Aorta (tissue), 5 donors: ENCODE measurements around the gene SLIT3. TPM values are rescaled to one million over a fixed set of nuclear protein-coding genes. Genes with fewer than 3 reads are reported as not detected.

Experiments
- ATAC-seq: fragments of 200-7000 bp; cut with Tn5 transposase; one replicate; pipeline ENCODE4 v1.9.1; 2022; ENCODE audit warnings: moderate library complexity; ENCODE audit not compliant: low FRiP score
- DNase-seq, 2 donors: peaks; one replicate each; pipeline ENCODE4 v3.0.0-alpha.2; 2020
- H3K27ac ChIP-seq, 2 donors: one replicate each; pipeline ENCODE4 v1.5.1; 2013; ENCODE audit warnings: low read length in 2 of 2, mild to moderate bottlenecking in 2 of 2, moderate library complexity in 2 of 2, control low read depth in 1 of 2, inconsistent platforms in 1 of 2, low read depth in 1 of 2
- H3K27me3 ChIP-seq, 2 donors: one replicate each; pipeline ENCODE4 v1.6.1; 2013; ENCODE audit warnings: control low read depth in 1 of 2, low read length in 1 of 2, mild to moderate bottlenecking in 1 of 2, moderate library complexity in 1 of 2; ENCODE audit not compliant: insufficient read depth in 2 of 2, control insufficient read depth in 1 of 2
- H3K36me3 ChIP-seq, 2 donors: one replicate each; pipeline ENCODE4 v1.6.1; 2013; ENCODE audit warnings: control low read depth in 1 of 2, low read length in 1 of 2, mild to moderate bottlenecking in 1 of 2; ENCODE audit not compliant: insufficient read depth in 2 of 2, control insufficient read depth in 1 of 2
- H3K4me1 ChIP-seq, 2 donors: one replicate each; pipeline ENCODE4 v1.6.1; 2013; ENCODE audit warnings: low read length in 2 of 2, control low read depth in 1 of 2, mild to moderate bottlenecking in 1 of 2, moderate library complexity in 1 of 2; ENCODE audit not compliant: insufficient read depth in 2 of 2, control insufficient read depth in 1 of 2
- H3K4me3 ChIP-seq, 2 donors: one replicate each; pipeline ENCODE4 v1.5.1; 2013; ENCODE audit warnings: low read length in 2 of 2, control low read depth in 1 of 2, mild to moderate bottlenecking in 1 of 2
- H3K9me3 ChIP-seq: one replicate; pipeline ENCODE4 v1.6.1; 2013; ENCODE audit warnings: mild to moderate bottlenecking, low read length; ENCODE audit not compliant: control insufficient read depth
- WGBS, 2 donors: extraction: QIAGEN DNeasy Blood & Tissue Kit; methylation state at CpG; one replicate each; pipeline ENCODE4 v1.1.7; 2013; 5-methylcytosine and 5-hydroxymethylcytosine counted together
- intact Hi-C, 2 donors: fragments of 100-400 bp; cut with DNase I; formaldehyde crosslinking; loops; one replicate each; pipeline versions ENCODE4 v1.14.2 to v1.15.0; 2022
- polyA plus RNA-seq, 2 donors: library from polyadenylated mRNA; stranded (reverse); fragments of 200-250 nt; gene quantifications; one replicate each; pipeline ENCODE4 v1.2.3, GENCODE V29; 2013
- total RNA-seq, 2 donors: library from RNA; stranded (reverse); fragmentation: NEBNext Ultra II Directional; extraction: Animal tissue kit (Norgen Biotek cat#: 25700); gene quantifications; one replicate each; pipeline ENCODE4 v1.2.1, GENCODE V29; 2021
- donor health status: healthy with polysubstance abuse.
- donor health status: Bipolar disorder and iron deficiency.
- donor health status: DM: no; HTN: no; CAD: no.
- donor health status: DM: no; HTN: no; CAD: no.
- donor health status: DM: yes; HTN: yes; CAD: no.

The SLIT3 gene
- total and polyA plus RNA-seq, 4 donors: 8.6 to 108 (median 77.0) TPM

DNA sequence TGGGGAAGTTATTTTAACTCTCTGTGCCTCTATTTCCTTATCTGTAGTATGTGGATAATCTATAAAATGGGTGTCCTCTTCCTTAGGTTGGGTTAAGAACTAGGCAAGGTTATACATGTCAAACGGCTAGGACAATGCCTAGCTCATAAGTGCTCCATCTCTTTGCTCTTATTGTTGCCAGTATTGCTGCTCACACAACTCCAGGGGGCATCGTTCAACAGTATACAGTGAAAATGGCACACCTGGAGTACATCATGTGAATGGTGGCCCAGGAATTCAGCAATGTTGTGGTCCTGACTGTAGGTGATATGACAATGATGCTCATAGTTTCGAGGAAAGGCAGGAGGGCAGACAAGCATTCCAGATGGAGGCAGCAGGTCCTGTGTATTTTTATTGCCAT lies 30.1 kb downstream of the SLIT3 start:
- H3K4me3 ChIP-seq: no peak overlapping the region
- intact Hi-C loops: no loop called here
- no peak for ATAC-seq
- H3K27me3 ChIP-seq: no peaks in the 10 kb centered on the region
- DNase-seq: no peak
- no peak overlapping the region for H3K27ac ChIP-seq
- H3K9me3 ChIP-seq: no peaks in the 10 kb centered on the region
- H3K4me1 ChIP-seq: no peaks in the 10 kb centered on the region
- H3K36me3 ChIP-seq: no peaks in the 10 kb centered on the region
- WGBS, 2 donors: 86 to 92% methylated on average over 3 of the region's 3 CpGs

DNA sequence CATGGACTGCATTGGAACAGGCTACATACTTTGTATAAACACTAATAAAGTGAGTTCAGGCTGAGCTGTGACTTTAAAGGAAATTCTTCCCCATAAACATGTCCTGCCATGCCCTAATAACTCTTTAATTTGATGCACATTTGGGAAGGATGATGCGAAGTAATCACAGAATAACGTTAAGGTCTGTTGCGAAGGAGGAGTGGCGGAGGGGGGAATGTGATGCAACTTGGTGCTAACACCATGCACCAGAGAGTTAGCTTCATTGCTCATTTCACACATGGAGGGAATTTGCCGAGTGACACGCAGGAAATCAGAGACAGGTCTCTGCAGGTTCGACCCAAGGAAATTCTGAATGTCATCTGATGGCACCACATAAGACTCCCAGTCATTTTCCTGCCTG lies 32.9 kb downstream of the SLIT3 start:
- ATAC-seq (no peak), DNase-seq (no peak)
- Histone ChIP-seq H3K4me1 (peaks cover 0 to 2% of the 10 kb centered on the region in 2 donors), H3K9me3 (no peaks in the 10 kb centered on the region), H3K4me3 (no peak overlapping the region), H3K36me3 (no peaks in the 10 kb centered on the region), H3K27ac (no peak overlapping the region), H3K27me3 (no peaks in the 10 kb centered on the region)
- intact Hi-C loops: no loop called here
- 83% methylated on average over 7 of the region's 7 CpGs for WGBS, 2 donors

DNA sequence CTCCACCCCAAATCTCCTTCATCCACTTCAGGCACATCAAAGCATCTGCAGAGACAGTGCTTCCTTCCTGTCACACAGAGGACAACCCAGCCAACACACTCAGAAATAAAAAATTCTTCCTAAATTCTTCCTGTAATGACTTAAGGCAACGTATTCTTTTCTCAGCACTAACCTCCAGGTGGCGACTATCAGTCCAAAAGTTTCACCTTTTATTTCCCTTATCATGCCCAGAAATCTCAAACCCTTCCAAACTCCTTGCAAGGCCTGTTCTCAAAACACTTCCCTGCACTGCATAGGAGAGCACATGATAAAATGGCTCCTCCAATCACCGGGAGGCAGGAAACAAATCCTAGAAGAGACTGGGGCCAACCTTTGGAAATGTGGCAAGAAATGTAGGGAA lies 35.1 kb downstream of the SLIT3 start:
- DNase-seq (no peak), ATAC-seq (no peak)
- Histone ChIP-seq H3K27me3 (no peaks in the 10 kb centered on the region), H3K36me3 (no peaks in the 10 kb centered on the region), H3K27ac (no peak overlapping the region), H3K4me3 (no peak overlapping the region), H3K4me1 (peaks cover 2 to 3% of the 10 kb centered on the region in 2 donors), H3K9me3 (no peaks in the 10 kb centered on the region)
- WGBS, 2 donors: 88% methylated on average over 3 of the region's 3 CpGs
- intact Hi-C loops: no loop called here

- no peak overlapping the region for H3K4me3 ChIP-seq
- H3K36me3 ChIP-seq: no peaks in the 10 kb centered on the region
- no peaks in the 10 kb centered on the region for H3K9me3 ChIP-seq
- H3K27me3 ChIP-seq: no peaks in the 10 kb centered on the region
- ATAC-seq: no peak
- DNase-seq: no peak
- H3K27ac ChIP-seq: no peak overlapping the region
- intact Hi-C loops: no loop called here
- 75 to 76% methylated on average over 7 of the region's 7 CpGs for WGBS, 2 donors
- peaks cover 2 to 5% of the 10 kb centered on the region in 2 donors for H3K4me1 ChIP-seq
Measured at GRCh38 chr5:169263591-169263990, 37.3 kb downstream of the SLIT3 start.

GRCh38 chr5:169260896-169261569 lies 39.9 kb downstream of the SLIT3 start:
- no peak overlapping the region for H3K4me3 ChIP-seq
- H3K4me1 ChIP-seq: peaks cover 2 to 5% of the 10 kb centered on the region in 2 donors
- ATAC-seq: no peak
- 31 to 34% methylated on average over 3 of the region's 3 CpGs for WGBS, 2 donors
- no peaks in the 10 kb centered on the region for H3K36me3 ChIP-seq
- no peak overlapping the region for H3K27ac ChIP-seq
- no peaks in the 10 kb centered on the region for H3K9me3 ChIP-seq
- intact Hi-C loops: no loop called here
- no peak for DNase-seq
- no peaks in the 10 kb centered on the region for H3K27me3 ChIP-seq

GRCh38 chr5:169258372-169259000 lies 42.5 kb downstream of the SLIT3 start:
- no peak for ATAC-seq
- Histone ChIP-seq H3K36me3 (peaks cover 0 to 2% of the 10 kb centered on the region in 2 donors), H3K9me3 (no peaks in the 10 kb centered on the region), H3K4me1 (peaks cover 2 to 5% of the 10 kb centered on the region in 2 donors), H3K27me3 (no peaks in the 10 kb centered on the region), H3K27ac (no peak overlapping the region), H3K4me3 (no peak overlapping the region)
- intact Hi-C loops: no loop called here
- 64 to 73% methylated on average over 1 of the region's 1 CpG for WGBS, 2 donors
- DNase-seq: no peak

DNA sequence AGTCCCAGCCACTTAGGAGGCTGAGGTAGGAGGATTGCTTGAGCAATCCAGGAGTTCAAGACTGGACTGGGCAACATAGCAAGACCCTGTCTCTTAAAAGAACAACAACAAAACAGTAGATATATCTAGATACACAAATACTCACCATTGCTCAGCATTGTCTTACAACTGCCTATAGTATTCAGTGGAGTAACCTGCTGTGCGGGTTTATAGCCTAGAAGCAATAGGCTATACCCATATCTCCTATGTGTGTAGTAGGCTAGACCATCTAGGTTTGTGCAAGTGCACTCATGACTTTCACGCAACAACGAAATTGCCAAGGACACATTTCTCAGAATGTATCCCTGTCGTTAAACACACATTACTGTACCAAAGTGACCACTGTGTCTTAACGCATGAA lies 44.7 kb downstream of the SLIT3 start:
- DNase-seq (no peak), ATAC-seq (no peak)
- H3K27me3 ChIP-seq: no peaks in the 10 kb centered on the region
- H3K4me1 ChIP-seq: peaks cover 0 to 5% of the 10 kb centered on the region in 2 donors
- H3K9me3 ChIP-seq: no peaks in the 10 kb centered on the region
- no peak overlapping the region for H3K27ac ChIP-seq
- peaks cover 0 to 2% of the 10 kb centered on the region in 2 donors for H3K36me3 ChIP-seq
- WGBS, 2 donors: 97 to 99% methylated on average over 5 of the region's 5 CpGs
- no peak overlapping the region for H3K4me3 ChIP-seq
- intact Hi-C loops: no loop called here

GRCh38 chr5:169253071-169253470 lies 47.9 kb downstream of the SLIT3 start:
- H3K4me3 ChIP-seq: no peak overlapping the region
- ATAC-seq: no peak
- no peak overlapping the region for H3K27ac ChIP-seq
- intact Hi-C loops: no loop called here
- H3K27me3 ChIP-seq: no peaks in the 10 kb centered on the region
- peaks cover 0 to 2% of the 10 kb centered on the region in 2 donors for H3K4me1 ChIP-seq
- no peaks in the 10 kb centered on the region for H3K9me3 ChIP-seq
- H3K36me3 ChIP-seq: peaks cover 0 to 4% of the 10 kb centered on the region in 2 donors
- WGBS, 2 donors: 91 to 100% methylated on average over 3 of the region's 3 CpGs
- DNase-seq: no peak
